Non-pigmented ciliary epithelial cell (primary cell): Measurements from ENCODE around the gene CEP95.

ENCODE experiments used
- DNase-seq: peaks from one replicate; pipeline ENCODE4 v3.0.0-alpha.2; 2010; ENCODE audit warnings: low read depth

Gene CEP95

GRCh38 chr17:64520359-64520758 lies 13.6 kb downstream of the CEP95 start:
- DNase-seq = no peak

GRCh38 chr17:64527914-64528313 lies 21.1 kb downstream of the CEP95 start:
- DNase-seq = no peak

GRCh38 chr17:64529221-64529620 lies 22.4 kb downstream of the CEP95 start:
- DNase-seq = no peak

- no peak for DNase-seq
Observed at GRCh38 chr17:64531955-64532371, 25.2 kb downstream of the CEP95 start.

GRCh38 chr17:64532409-64532808 lies 25.6 kb downstream of the CEP95 start:
- no peak for DNase-seq

GRCh38 chr17:64533784-64534183 lies 27.0 kb downstream of the CEP95 start:
- no peak for DNase-seq

- no peak for DNase-seq
Observed at GRCh38 chr17:64534187-64534586, 27.4 kb downstream of the CEP95 start.

GRCh38 chr17:64535357-64535756 lies 28.6 kb downstream of the CEP95 start:
- no peak for DNase-seq

- DNase-seq = no peak
Observed at GRCh38 chr17:64536913-64537312, 30.1 kb downstream of the CEP95 start.

GRCh38 chr17:64537488-64537887 lies 30.7 kb downstream of the CEP95 start:
- DNase-seq = no peak

- no peak for DNase-seq
Observed at GRCh38 chr17:64538508-64539130, 31.8 kb downstream of the CEP95 start.

GRCh38 chr17:64540118-64540776 lies 33.5 kb downstream of the CEP95 start:
- no peak for DNase-seq

- DNase-seq = no peak
Observed at GRCh38 chr17:64544742-64545141, 38.0 kb downstream of the CEP95 start.

- DNase-seq = no peak
Observed at GRCh38 chr17:64546716-64547115, 39.9 kb downstream of the CEP95 start.

GRCh38 chr17:64547319-64547718 lies 40.5 kb downstream of the CEP95 start:
- no peak for DNase-seq

- no peak for DNase-seq
Observed at GRCh38 chr17:64551461-64551860, 44.7 kb downstream of the CEP95 start.

- DNase-seq = no peak
Observed at GRCh38 chr17:64554028-64554637, 47.4 kb downstream of the CEP95 start.

GRCh38 chr17:64555281-64555680 lies 48.5 kb downstream of the CEP95 start:
- no peak for DNase-seq

- DNase-seq = no peak
Observed at GRCh38 chr17:64564098-64564497, 57.3 kb downstream of the CEP95 start.

GRCh38 chr17:64565563-64565962 lies 58.8 kb downstream of the CEP95 start:
- no peak for DNase-seq

GRCh38 chr17:64571746-64572145 lies 65.0 kb downstream of the CEP95 start:
- no peak for DNase-seq

- peak; percentile 10 for DNase-seq
Observed at GRCh38 chr17:64572682-64573154, 65.9 kb downstream of the CEP95 start.

GRCh38 chr17:64573214-64573613 lies 66.4 kb downstream of the CEP95 start:
- no peak for DNase-seq
